ENCODE results near the gene NUDT1. TPM values are rescaled to one million over a fixed set of nuclear protein-coding genes. Genes with fewer than 3 reads are reported as not detected.

The NUDT1 gene
- total RNA-seq, 1 experiment from 2014 or later, result 84.7 TPM

DNA sequence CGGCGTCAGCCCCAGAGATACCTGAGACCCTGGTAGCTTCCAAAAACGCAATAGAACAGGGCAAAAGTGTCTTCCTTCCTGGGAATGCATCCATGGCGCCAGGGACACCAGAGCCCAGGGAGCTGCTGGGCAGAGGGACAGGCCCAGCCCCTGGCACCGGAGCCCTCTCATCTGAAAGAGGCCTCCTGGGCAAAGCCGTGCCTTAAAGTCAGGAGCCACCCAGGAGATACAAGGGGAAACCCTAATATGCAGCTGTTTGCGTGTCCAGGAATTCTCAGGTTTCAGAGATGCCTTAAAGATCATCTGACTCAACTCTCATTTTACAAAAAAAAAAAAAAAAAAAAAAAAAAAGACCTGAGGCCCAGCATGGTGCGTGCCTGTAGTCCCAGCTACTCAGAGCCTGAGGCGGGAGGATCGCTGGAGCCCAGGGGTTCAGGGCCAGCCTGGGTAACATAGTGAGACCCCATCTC lies 28.0 kb downstream of the NUDT1 start:
- H4K8ac ChIP-seq (replicated peaks; ENCODE audit: insufficient read length, low read depth, low read length), result no peak overlapping the region
- peaks cover 2% of the 10 kb centered on the region; the same call in 1 of the 2 replicates for H3K4me1 ChIP-seq (ENCODE audit: insufficient read depth, low read length)
- H2AK5ac ChIP-seq (ENCODE audit: insufficient read length, low read length), result no peak overlapping the region
- H3K4me2 ChIP-seq (ENCODE audit: insufficient read depth, insufficient read length, low read length), result peak overlapping the region; percentile 16
- TF ChIP-seq, protein P1, sequence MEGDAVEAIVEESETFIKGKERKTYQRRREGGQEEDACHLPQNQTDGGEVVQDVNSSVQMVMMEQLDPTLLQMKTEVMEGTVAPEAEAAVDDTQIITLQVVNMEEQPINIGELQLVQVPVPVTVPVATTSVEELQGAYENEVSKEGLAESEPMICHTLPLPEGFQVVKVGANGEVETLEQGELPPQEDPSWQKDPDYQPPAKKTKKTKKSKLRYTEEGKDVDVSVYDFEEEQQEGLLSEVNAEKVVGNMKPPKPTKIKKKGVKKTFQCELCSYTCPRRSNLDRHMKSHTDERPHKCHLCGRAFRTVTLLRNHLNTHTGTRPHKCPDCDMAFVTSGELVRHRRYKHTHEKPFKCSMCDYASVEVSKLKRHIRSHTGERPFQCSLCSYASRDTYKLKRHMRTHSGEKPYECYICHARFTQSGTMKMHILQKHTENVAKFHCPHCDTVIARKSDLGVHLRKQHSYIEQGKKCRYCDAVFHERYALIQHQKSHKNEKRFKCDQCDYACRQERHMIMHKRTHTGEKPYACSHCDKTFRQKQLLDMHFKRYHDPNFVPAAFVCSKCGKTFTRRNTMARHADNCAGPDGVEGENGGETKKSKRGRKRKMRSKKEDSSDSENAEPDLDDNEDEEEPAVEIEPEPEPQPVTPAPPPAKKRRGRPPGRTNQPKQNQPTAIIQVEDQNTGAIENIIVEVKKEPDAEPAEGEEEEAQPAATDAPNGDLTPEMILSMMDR (conservative IDR thresholded peaks at IDR 0.05), result no peak
- H2BK12ac ChIP-seq (ENCODE audit: insufficient read length, low read depth, low read length), result no peak overlapping the region
- no peak overlapping the region for H3K18ac ChIP-seq (ENCODE audit: insufficient read length, low read depth, low read length)
- no peak for DNase-seq
- no peaks in the 10 kb centered on the region for H3K79me2 ChIP-seq (ENCODE audit: insufficient read depth, low read length)
- H2BK15ac ChIP-seq (ENCODE audit: low read depth, low read length), result no peak overlapping the region
- H3K4me3 Mint-ChIP-seq, result peak overlapping the region; percentile 6 to 14; a peak in 2 of 5 replicates
- no peak overlapping the region for H3K9ac ChIP-seq (ENCODE audit: extremely low read depth, insufficient read length, low read length)
- no peak overlapping the region for H3K4ac ChIP-seq (ENCODE audit: low read depth, low read length)
- H3K23me2 ChIP-seq (ENCODE audit: insufficient read length, low read depth, low read length, poor library complexity, severe bottlenecking), result no peaks in the 10 kb centered on the region
- peak overlapping the region; percentile 67 to 99 (median 96); a peak in 4 of 7 replicates for H3K27ac Mint-ChIP-seq
- no peak overlapping the region for H3T11ph ChIP-seq (ENCODE audit: low read length)
- no peaks in the 10 kb centered on the region for H4K20me1 ChIP-seq (ENCODE audit: control insufficient read depth, insufficient read depth, insufficient read length)
- no CpG with 5 or more reads among the region's 10 CpGs for WGBS (ENCODE audit: extremely low coverage, insufficient read length, low lambda C conversion rate)
- no peaks in the 10 kb centered on the region for H3K9me3 ChIP-seq (ENCODE audit: control insufficient read depth, low read depth, low read length)
- no peak overlapping the region for H4K91ac ChIP-seq (ENCODE audit: insufficient read length, low read depth, low read length)
- H3K4me1 Mint-ChIP-seq, result peaks cover 18 to 20% of the 10 kb centered on the region in 2 experiments
- peaks cover 7 to 10% of the 10 kb centered on the region in 2 experiments; a peak in 4 of 5 replicates for H3K9me3 Mint-ChIP-seq
- no peak overlapping the region for H2BK120ac ChIP-seq (ENCODE audit: low read depth, low read length, poor library complexity, severe bottlenecking)
- no peak overlapping the region for H4K5ac ChIP-seq (ENCODE audit: insufficient read length, low read depth, low read length)
- no peak overlapping the region for H3K23ac ChIP-seq (ENCODE audit: insufficient read length, low read depth, low read length)
- H3K14ac ChIP-seq (ENCODE audit: insufficient read depth, low read length), result no peak overlapping the region
- no peaks in the 10 kb centered on the region for H3K79me1 ChIP-seq (ENCODE audit: insufficient read depth, low read depth, low read length, poor library complexity, severe bottlenecking)
- no peaks in the 10 kb centered on the region for H3K27me3 ChIP-seq (ENCODE audit: insufficient read depth, low read length)
- H2AFZ ChIP-seq (ENCODE audit: low read length), result no peak overlapping the region
- no peaks in the 10 kb centered on the region for H3K27me3 Mint-ChIP-seq (ENCODE audit: low read depth)
- H2BK5ac ChIP-seq (ENCODE audit: insufficient read length, low read length), result no peak overlapping the region
- H2BK20ac ChIP-seq (ENCODE audit: low read depth, low read length, poor library complexity, severe bottlenecking), result no peak overlapping the region
- H3K56ac ChIP-seq (ENCODE audit: insufficient read length, low read depth, low read length), result no peak overlapping the region
- H3K36me3 Mint-ChIP-seq (ENCODE audit: insufficient read depth in 1 of 3, low read depth in 3 of 3), result peaks cover 19 to 45% (median 34%) of the 10 kb centered on the region in 3 experiments
- peak overlapping the region; percentile 2 for H3K27ac ChIP-seq (ENCODE audit: insufficient read length, low read depth, low read length)
